Measurements from ENCODE around the gene FMNL2. TPM values are rescaled to one million over a fixed set of nuclear protein-coding genes. Genes with fewer than 3 reads are reported as not detected.

FMNL2 gene
- total and polyA plus RNA-seq, 4 experiments from 2014 or later: 0.06 to 1.6 (median 0.94) TPM; not detected in 1

DNA sequence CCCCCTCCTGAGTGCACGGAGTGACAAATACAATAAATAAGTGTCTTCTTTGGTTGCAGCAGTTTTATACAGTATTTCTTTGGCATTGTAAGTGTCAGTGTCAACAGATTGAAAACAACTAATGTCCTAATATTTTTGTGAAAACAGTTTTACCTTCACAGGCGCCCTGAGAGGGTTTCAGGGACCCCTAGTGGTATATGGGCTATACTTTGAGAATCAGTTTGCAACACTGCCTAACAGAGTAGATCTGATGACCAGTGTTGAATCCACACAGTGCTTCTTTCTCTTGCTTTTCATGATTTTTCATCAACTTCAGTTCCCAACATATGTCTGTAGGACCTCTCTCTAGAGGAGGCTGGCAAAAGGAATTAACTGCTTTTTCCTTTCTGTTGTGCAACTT, 220.1 kb downstream of the FMNL2 start:
- Mint-ChIP-seq H3K4me1 (no peaks in the 10 kb centered on the region), H3K36me3 (no peaks in the 10 kb centered on the region), H3K27ac (no peak overlapping the region), H3K4me3 (no peak overlapping the region), H3K9me3 (no peaks in the 10 kb centered on the region), H3K27me3 (peaks cover 2 to 7% of the 10 kb centered on the region in 2 donors)
- H3K9me3 ChIP-seq (ENCODE audit: control insufficient read depth in 1 of 2, low read length in 2 of 2): no peaks in the 10 kb centered on the region
- ChIA-PET CTCF (ENCODE audit: partially characterized antibody) (no interaction called here), POLR2A (ENCODE audit: partially characterized antibody) (no interaction called here)
- no peak overlapping the region for H3K4me3 ChIP-seq (ENCODE audit: low read length in 2 of 2)
- no peaks in the 10 kb centered on the region for H3K36me3 ChIP-seq (ENCODE audit: insufficient read depth, low read length)
- no peaks in the 10 kb centered on the region for H3K4me1 ChIP-seq (ENCODE audit: insufficient read depth, low read length)
- no peak overlapping the region for H3K27ac ChIP-seq (ENCODE audit: low read depth, low read length)
- DNase-seq: no peak
- intact Hi-C loops (cut with micrococcal nuclease): no loop called here
- H3K27me3 ChIP-seq (ENCODE audit: insufficient read depth, low read length): no peaks in the 10 kb centered on the region

DNA sequence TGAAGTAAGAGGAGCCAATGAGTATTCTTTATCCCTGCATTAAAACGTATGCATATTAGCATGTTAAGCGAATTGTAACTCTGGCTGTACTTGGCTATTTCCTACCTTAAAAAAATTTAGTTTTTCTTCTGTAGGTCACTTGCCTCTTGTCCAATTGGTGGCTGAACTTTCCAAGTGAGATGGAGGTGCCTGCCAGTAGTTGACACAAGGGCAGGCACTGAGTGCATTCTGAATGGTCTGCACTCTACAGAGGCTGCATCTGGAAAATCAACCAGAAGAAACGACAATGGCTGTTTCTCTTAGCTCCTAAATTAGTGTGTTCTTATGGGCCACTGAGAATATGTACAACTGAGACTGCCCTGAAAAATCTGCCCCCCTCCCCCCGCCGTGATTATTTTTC, 221.5 kb downstream of the FMNL2 start:
- CTCF ChIA-PET (ENCODE audit: partially characterized antibody): no interaction called here
- H3K4me3 ChIP-seq (ENCODE audit: low read length in 2 of 2): no peak overlapping the region
- H3K36me3 ChIP-seq (ENCODE audit: insufficient read depth, low read length): no peaks in the 10 kb centered on the region
- no peak overlapping the region for H3K27ac ChIP-seq (ENCODE audit: low read depth, low read length)
- no peaks in the 10 kb centered on the region for H3K4me1 ChIP-seq (ENCODE audit: insufficient read depth, low read length)
- DNase-seq: no peak
- peak overlapping the region in 1 of 7 donors; percentile 3 for H3K27ac Mint-ChIP-seq
- peaks cover 2 to 7% of the 10 kb centered on the region in 2 donors for H3K27me3 Mint-ChIP-seq
- no peaks in the 10 kb centered on the region for H3K9me3 ChIP-seq (ENCODE audit: control insufficient read depth in 1 of 2, low read length in 2 of 2)
- no peaks in the 10 kb centered on the region for H3K36me3 Mint-ChIP-seq
- H3K27me3 ChIP-seq (ENCODE audit: insufficient read depth, low read length): no peaks in the 10 kb centered on the region
- no peak overlapping the region for H3K4me3 Mint-ChIP-seq
- no peaks in the 10 kb centered on the region for H3K4me1 Mint-ChIP-seq
- no peaks in the 10 kb centered on the region for H3K9me3 Mint-ChIP-seq
- intact Hi-C loops (cut with micrococcal nuclease): no loop called here
- POLR2A ChIA-PET (ENCODE audit: partially characterized antibody): no interaction called here

GRCh38 chr2:152557273-152557888, 222.4 kb downstream of the FMNL2 start:
- no peaks in the 10 kb centered on the region for H3K36me3 ChIP-seq (ENCODE audit: insufficient read depth, low read length)
- Mint-ChIP-seq H3K4me3 (no peak overlapping the region), H3K27me3 (peaks cover 2 to 9% of the 10 kb centered on the region in 2 donors), H3K36me3 (no peaks in the 10 kb centered on the region), H3K27ac (no peak overlapping the region), H3K9me3 (no peaks in the 10 kb centered on the region), H3K4me1 (no peaks in the 10 kb centered on the region)
- intact Hi-C loops (cut with micrococcal nuclease): no loop called here
- H3K4me1 ChIP-seq (ENCODE audit: insufficient read depth, low read length): no peaks in the 10 kb centered on the region
- no peaks in the 10 kb centered on the region for H3K9me3 ChIP-seq (ENCODE audit: control insufficient read depth in 1 of 2, low read length in 2 of 2)
- no peaks in the 10 kb centered on the region for H3K27me3 ChIP-seq (ENCODE audit: insufficient read depth, low read length)
- DNase-seq: no peak
- no peak overlapping the region for H3K27ac ChIP-seq (ENCODE audit: low read depth, low read length)
- H3K4me3 ChIP-seq (ENCODE audit: low read length in 2 of 2): no peak overlapping the region
- ChIA-PET POLR2A (ENCODE audit: partially characterized antibody) (no interaction called here), CTCF (ENCODE audit: partially characterized antibody) (no interaction called here)

DNA sequence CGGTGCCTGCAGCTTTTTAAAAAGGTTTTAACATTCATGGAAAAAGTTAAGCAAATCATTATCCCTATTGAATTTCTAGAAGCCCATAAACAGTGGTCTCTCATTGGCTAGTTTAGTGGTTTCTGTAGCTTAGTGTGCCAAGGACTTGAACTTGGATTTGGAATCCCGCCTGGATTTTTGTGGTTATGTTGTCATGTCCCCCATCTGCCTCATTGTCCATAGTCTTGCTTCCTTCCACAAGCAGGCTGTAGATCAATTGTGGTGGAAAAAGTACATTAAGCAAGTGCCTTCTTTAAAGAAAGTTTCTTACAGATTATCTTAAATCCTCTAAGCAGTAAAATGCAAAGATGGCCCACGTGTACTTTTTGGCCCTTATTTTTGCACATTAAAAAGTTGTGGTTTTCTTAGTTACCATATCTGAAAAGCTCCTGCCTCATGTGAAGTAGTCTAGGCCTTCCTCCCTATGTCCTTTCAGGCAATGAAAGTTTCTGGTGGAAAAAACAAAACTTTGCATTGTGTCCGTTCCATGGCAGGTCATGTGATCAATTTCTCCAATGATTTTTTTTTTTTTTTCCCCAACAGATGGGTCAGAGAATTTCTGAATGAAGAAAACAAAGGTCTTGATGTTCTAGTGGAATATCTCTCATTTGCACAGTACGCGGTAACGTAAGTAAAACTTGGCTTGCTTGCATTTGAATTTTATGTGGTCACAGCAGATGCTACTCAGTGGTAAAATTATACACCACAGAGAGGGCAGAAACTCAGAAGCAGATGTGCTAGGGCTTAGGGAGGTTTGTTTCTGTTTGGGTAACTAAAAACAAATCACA, 223.4 kb downstream of the FMNL2 start:
- no peaks in the 10 kb centered on the region for H3K27me3 ChIP-seq (ENCODE audit: insufficient read depth, low read length)
- Mint-ChIP-seq H3K36me3 (no peaks in the 10 kb centered on the region), H3K27me3 (peaks cover 2 to 5% of the 10 kb centered on the region in 2 donors), H3K9me3 (no peaks in the 10 kb centered on the region), H3K4me1 (no peaks in the 10 kb centered on the region), H3K27ac (no peak overlapping the region), H3K4me3 (no peak overlapping the region)
- ChIA-PET POLR2A (ENCODE audit: partially characterized antibody) (no interaction called here), CTCF (ENCODE audit: partially characterized antibody) (no interaction called here)
- H3K9me3 ChIP-seq (ENCODE audit: control insufficient read depth in 1 of 2, low read length in 2 of 2): no peaks in the 10 kb centered on the region
- DNase-seq: no peak
- H3K4me1 ChIP-seq (ENCODE audit: insufficient read depth, low read length): no peaks in the 10 kb centered on the region
- no peak overlapping the region for H3K4me3 ChIP-seq (ENCODE audit: low read length in 2 of 2)
- H3K36me3 ChIP-seq (ENCODE audit: insufficient read depth, low read length): no peaks in the 10 kb centered on the region
- H3K27ac ChIP-seq (ENCODE audit: low read depth, low read length): no peak overlapping the region
- intact Hi-C loops (cut with micrococcal nuclease): no loop called here

DNA sequence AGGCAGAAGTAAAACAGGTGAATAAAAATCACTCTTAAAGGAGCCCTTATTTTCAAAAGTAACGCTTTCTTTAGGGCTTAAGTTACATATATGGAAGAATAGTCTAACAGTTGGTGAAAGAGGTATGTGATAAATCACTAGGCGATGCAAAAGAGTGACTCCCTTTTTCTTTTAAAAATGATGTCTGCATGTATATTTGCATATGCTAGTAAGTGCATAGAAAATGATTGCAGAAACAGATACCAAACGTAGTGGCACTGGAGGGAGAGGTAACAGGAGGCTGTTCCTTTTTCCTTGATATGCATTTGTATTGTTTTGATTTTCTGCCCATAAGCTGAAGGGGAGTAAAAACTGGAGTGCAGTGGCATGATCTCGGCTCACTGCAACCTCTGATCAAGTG, 224.0 kb downstream of the FMNL2 start:
- H3K9me3 ChIP-seq (ENCODE audit: control insufficient read depth in 1 of 2, low read length in 2 of 2): no peaks in the 10 kb centered on the region
- no peak overlapping the region for H3K4me3 ChIP-seq (ENCODE audit: low read length in 2 of 2)
- H3K27ac Mint-ChIP-seq: no peak overlapping the region
- CTCF ChIA-PET (ENCODE audit: partially characterized antibody): no interaction called here
- H3K4me1 ChIP-seq (ENCODE audit: insufficient read depth, low read length): no peaks in the 10 kb centered on the region
- peaks cover 2 to 5% of the 10 kb centered on the region in 2 donors for H3K27me3 Mint-ChIP-seq
- no peaks in the 10 kb centered on the region for H3K27me3 ChIP-seq (ENCODE audit: insufficient read depth, low read length)
- POLR2A ChIA-PET (ENCODE audit: partially characterized antibody): no interaction called here
- H3K9me3 Mint-ChIP-seq: no peaks in the 10 kb centered on the region
- H3K4me1 Mint-ChIP-seq: no peaks in the 10 kb centered on the region
- intact Hi-C loops (cut with micrococcal nuclease): no loop called here
- H3K4me3 Mint-ChIP-seq: no peak overlapping the region
- no peaks in the 10 kb centered on the region for H3K36me3 Mint-ChIP-seq
- H3K36me3 ChIP-seq (ENCODE audit: insufficient read depth, low read length): no peaks in the 10 kb centered on the region
- no peak overlapping the region for H3K27ac ChIP-seq (ENCODE audit: low read depth, low read length)
- no peak for DNase-seq

- POLR2A ChIA-PET (ENCODE audit: partially characterized antibody): no interaction called here
- no peak overlapping the region for H3K27ac Mint-ChIP-seq
- Histone ChIP-seq H3K4me1 (ENCODE audit: insufficient read depth, low read length) (no peaks in the 10 kb centered on the region), H3K4me3 (ENCODE audit: low read length in 2 of 2) (no peak overlapping the region), H3K27ac (ENCODE audit: low read depth, low read length) (no peak overlapping the region), H3K36me3 (ENCODE audit: insufficient read depth, low read length) (no peaks in the 10 kb centered on the region), H3K9me3 (ENCODE audit: control insufficient read depth in 1 of 2, low read length in 2 of 2) (no peaks in the 10 kb centered on the region), H3K27me3 (ENCODE audit: insufficient read depth, low read length) (no peaks in the 10 kb centered on the region)
- CTCF ChIA-PET (ENCODE audit: partially characterized antibody): no interaction called here
- no peaks in the 10 kb centered on the region for H3K9me3 Mint-ChIP-seq
- peaks cover 3 to 6% of the 10 kb centered on the region in 2 donors for H3K27me3 Mint-ChIP-seq
- H3K4me1 Mint-ChIP-seq: no peaks in the 10 kb centered on the region
- intact Hi-C loops (cut with micrococcal nuclease): no loop called here
- no peaks in the 10 kb centered on the region for H3K36me3 Mint-ChIP-seq
- no peak overlapping the region for H3K4me3 Mint-ChIP-seq
- DNase-seq: no peak
These were observed 225.2 kb downstream of the FMNL2 start for GRCh38 chr2:152560166-152560565.

DNA sequence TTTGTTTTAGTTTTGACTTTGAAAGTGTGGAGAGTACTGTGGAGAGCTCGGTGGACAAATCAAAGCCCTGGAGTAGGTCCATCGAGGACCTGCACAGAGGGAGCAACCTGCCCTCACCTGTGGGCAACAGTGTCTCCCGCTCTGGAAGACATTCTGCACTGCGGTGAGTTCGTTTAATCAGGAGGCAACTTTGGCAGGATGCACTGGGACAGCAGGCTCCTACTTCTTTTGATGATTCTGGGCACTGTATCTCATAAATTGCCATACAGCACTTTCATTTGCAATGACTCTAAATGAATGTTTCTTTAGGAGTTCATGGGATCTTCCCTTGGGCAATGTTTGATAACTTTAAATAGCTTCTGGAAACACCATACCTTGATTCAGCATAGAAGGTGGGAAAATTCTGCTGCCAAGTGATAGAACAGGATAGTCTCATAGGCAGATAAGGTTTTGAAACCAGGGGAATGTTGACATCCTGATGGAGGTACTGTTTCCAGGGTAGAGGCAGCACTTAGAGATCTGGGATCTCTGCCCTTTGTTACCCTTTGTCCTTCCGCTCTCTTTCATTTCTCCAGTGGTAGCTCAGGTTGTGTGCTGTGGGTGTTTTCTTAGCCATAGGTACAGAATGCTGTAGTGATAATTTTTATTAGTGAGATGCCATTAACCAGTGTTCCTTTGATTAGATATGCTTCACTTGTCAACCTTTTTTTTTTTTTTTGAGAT, 226.1 kb downstream of the FMNL2 start:
- no peaks in the 10 kb centered on the region for H3K9me3 ChIP-seq (ENCODE audit: control insufficient read depth in 1 of 2, low read length in 2 of 2)
- H3K36me3 ChIP-seq (ENCODE audit: insufficient read depth, low read length): no peaks in the 10 kb centered on the region
- no peak overlapping the region for H3K27ac ChIP-seq (ENCODE audit: low read depth, low read length)
- ChIA-PET POLR2A (ENCODE audit: partially characterized antibody) (no interaction called here), CTCF (ENCODE audit: partially characterized antibody) (no interaction called here)
- peaks cover 6 to 8% of the 10 kb centered on the region in 2 donors for H3K27me3 Mint-ChIP-seq
- H3K4me1 Mint-ChIP-seq: no peaks in the 10 kb centered on the region
- intact Hi-C loops (cut with micrococcal nuclease): no loop called here
- H3K9me3 Mint-ChIP-seq: no peaks in the 10 kb centered on the region
- DNase-seq: no peak
- H3K4me3 Mint-ChIP-seq: no peak overlapping the region
- no peak overlapping the region for H3K4me3 ChIP-seq (ENCODE audit: low read length in 2 of 2)
- H3K27me3 ChIP-seq (ENCODE audit: insufficient read depth, low read length): no peaks in the 10 kb centered on the region
- no peak overlapping the region for H3K27ac Mint-ChIP-seq
- H3K36me3 Mint-ChIP-seq: no peaks in the 10 kb centered on the region
- no peaks in the 10 kb centered on the region for H3K4me1 ChIP-seq (ENCODE audit: insufficient read depth, low read length)

Data from CD4-positive, alpha-beta memory T cell (primary cell).